ENCODE results near the gene DHX35.

The DHX35 gene

DNA sequence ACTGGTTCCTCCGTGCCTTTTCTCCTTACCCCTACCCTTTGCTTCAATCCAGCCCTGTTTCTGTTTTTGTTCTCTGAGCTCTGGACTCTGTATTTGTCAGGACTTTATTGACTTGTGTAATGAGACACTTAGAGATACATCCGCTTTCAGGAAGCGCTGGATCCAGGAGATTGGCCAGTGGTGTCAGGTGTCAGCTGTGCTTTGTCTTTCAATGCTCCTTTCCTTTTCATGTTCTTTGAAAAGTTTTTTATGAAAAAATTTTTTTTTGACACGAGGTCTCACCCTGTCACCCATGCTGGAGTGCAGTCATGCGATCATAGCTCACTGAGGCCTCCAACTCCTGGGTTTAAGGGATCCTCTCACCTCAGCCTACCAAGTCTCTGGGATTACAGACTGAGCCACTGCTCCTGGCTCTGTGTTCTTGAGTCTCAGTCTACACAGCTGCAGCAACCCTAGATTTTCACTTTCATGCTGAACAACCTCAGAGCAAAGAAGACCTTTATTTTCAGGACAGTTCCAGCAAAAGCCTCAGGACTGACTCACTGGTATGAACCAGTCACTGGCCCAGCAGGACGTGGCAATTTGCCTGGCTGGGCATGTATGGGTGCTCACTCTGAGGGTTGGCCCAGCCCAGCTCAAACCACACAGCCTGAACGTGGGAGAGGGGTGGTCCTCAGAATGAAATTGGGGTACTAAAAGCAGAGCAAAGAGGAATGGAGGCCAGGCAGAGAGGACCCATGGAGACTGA is 108.5 kb downstream of the DHX35 start:
- H3K4me3 ChIP-seq (ENCODE audit: low read length): no peak overlapping the region
- peaks cover 8% of the 10 kb centered on the region for H3K4me1 ChIP-seq (ENCODE audit: insufficient read depth, low read length)
- no peaks in the 10 kb centered on the region for H3K9me3 ChIP-seq (ENCODE audit: low read length)
- H3K27me3 ChIP-seq (ENCODE audit: insufficient read depth, low read length): peaks cover 8% of the 10 kb centered on the region
- H2AFZ ChIP-seq (ENCODE audit: low read depth, low read length): no peak overlapping the region
- no peaks in the 10 kb centered on the region for H3K36me3 ChIP-seq (ENCODE audit: insufficient read depth, low read length)

DNA sequence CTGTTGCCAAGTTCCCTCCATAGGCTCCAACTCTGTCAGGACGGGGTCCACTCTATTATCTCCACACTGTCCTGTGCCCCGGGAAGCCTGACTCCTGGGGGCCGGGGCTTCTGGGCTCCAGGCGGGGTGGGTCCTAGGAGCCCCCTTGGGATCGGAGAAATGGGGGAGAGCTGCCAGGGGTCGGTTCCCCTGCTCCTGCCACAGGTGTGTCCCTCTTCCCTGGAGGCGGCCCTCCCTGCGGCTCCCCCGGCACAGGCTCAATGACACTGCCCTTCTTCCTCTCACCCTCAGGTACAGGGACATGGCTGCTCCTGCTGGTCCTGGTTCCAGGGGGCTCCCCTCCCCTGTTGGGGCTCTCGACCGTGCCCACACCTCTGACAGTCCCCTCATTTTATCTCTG is 110.0 kb downstream of the DHX35 start:
- no peak overlapping the region for H3K4me3 ChIP-seq (ENCODE audit: low read length)
- no peak overlapping the region for H2AFZ ChIP-seq (ENCODE audit: low read depth, low read length)
- no peaks in the 10 kb centered on the region for H3K9me3 ChIP-seq (ENCODE audit: low read length)
- no peaks in the 10 kb centered on the region for H3K36me3 ChIP-seq (ENCODE audit: insufficient read depth, low read length)
- H3K27me3 ChIP-seq (ENCODE audit: insufficient read depth, low read length): peaks cover 8% of the 10 kb centered on the region
- H3K4me1 ChIP-seq (ENCODE audit: insufficient read depth, low read length): peaks cover under 1% of the 10 kb centered on the region

DNA sequence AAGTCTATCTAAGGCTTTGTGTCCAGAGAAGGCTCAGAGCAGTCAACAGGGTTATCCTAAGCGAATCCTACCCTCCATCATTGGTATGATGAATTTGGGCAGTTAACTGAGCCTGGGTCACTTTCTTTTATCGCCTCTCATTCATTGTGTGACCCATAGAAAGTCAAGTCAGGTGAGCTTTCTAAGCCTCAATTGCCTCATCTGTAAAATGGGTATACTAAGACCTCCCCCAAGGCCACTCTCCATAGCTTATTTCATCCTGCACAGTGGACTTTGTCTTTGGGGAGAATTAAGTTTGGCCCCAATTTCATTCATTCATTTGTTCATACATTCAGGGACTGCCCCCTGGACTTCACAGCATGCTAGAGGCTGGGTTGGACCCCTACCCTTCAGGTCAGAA is 110.5 kb downstream of the DHX35 start:
- Histone ChIP-seq H3K4me1 (ENCODE audit: insufficient read depth, low read length) (no peaks in the 10 kb centered on the region), H2AFZ (ENCODE audit: low read depth, low read length) (no peak overlapping the region)

DNA sequence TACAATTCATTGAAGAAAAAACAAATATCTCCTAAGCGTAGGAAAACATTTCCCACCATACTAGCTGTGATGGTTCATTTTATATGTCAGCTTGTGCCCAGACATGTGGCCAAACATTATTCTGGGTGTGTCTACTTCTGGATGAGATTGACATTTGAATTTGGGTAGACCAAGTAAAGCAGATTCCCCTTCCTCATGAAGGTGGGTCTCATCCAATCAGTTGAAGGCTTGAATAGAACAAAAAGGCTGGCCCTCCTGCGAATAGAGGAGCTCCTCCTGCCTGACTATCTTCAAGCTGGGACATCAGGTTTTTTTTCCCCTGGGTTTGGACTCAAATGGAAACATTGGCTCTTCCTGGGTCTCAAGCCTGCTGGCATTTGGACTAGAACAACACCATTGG is 113.6 kb downstream of the DHX35 start:
- H3K4me3 ChIP-seq (ENCODE audit: low read length): no peak overlapping the region
- H3K9me3 ChIP-seq (ENCODE audit: low read length): no peaks in the 10 kb centered on the region
- no peaks in the 10 kb centered on the region for H3K36me3 ChIP-seq (ENCODE audit: insufficient read depth, low read length)
- H2AFZ ChIP-seq (ENCODE audit: low read depth, low read length): no peak overlapping the region
- H3K27me3 ChIP-seq (ENCODE audit: insufficient read depth, low read length): peaks cover 11% of the 10 kb centered on the region
- no peaks in the 10 kb centered on the region for H3K4me1 ChIP-seq (ENCODE audit: insufficient read depth, low read length)

More for the DNA sequence above, 110.5 kb downstream of the DHX35 start:
- H3K27me3 ChIP-seq (ENCODE audit: insufficient read depth, low read length): peaks cover 8% of the 10 kb centered on the region
- H3K9me3 ChIP-seq (ENCODE audit: low read length): no peaks in the 10 kb centered on the region
- H3K4me3 ChIP-seq (ENCODE audit: low read length): no peak overlapping the region
- H3K36me3 ChIP-seq (ENCODE audit: insufficient read depth, low read length): no peaks in the 10 kb centered on the region

- Histone ChIP-seq H3K36me3 (ENCODE audit: insufficient read depth, low read length) (no peaks in the 10 kb centered on the region), H2AFZ (ENCODE audit: low read depth, low read length) (no peak overlapping the region), H3K9me3 (ENCODE audit: low read length) (no peaks in the 10 kb centered on the region)
These were observed 114.8 kb downstream of the DHX35 start for GRCh38 chr20:39076958-39077357.

DNA sequence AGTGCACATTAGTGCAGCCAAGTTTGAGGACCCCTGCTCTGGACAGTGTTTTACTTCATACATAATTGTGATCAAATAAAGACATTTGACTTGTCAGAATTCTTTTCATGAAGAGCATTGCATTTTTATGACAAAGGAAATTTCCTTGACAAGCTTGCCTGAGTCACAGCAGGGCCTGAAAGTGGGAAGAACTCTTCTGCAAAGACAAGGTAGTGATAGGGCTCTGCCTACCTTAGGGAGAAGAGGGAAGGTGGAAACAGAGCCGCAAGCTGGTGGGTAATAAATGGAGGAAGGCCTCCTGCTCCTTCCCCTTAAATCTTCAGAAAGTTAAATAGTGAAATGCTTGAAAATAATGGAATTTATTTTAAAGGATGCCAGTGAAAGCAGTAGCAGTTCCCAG is 118.2 kb downstream of the DHX35 start:
- Histone ChIP-seq H3K27me3 (ENCODE audit: insufficient read depth, low read length) (peaks cover 9% of the 10 kb centered on the region), H3K9me3 (ENCODE audit: low read length) (no peaks in the 10 kb centered on the region), H3K4me3 (ENCODE audit: low read length) (no peak overlapping the region), H3K4me1 (ENCODE audit: insufficient read depth, low read length) (no peaks in the 10 kb centered on the region), H3K36me3 (ENCODE audit: insufficient read depth, low read length) (no peaks in the 10 kb centered on the region), H2AFZ (ENCODE audit: low read depth, low read length) (no peak overlapping the region)

More at GRCh38 chr20:39076958-39077357, 114.8 kb downstream of the DHX35 start:
- Histone ChIP-seq H3K27me3 (ENCODE audit: insufficient read depth, low read length) (peaks cover 11% of the 10 kb centered on the region), H3K4me3 (ENCODE audit: low read length) (no peak overlapping the region), H3K4me1 (ENCODE audit: insufficient read depth, low read length) (no peaks in the 10 kb centered on the region)

DNA sequence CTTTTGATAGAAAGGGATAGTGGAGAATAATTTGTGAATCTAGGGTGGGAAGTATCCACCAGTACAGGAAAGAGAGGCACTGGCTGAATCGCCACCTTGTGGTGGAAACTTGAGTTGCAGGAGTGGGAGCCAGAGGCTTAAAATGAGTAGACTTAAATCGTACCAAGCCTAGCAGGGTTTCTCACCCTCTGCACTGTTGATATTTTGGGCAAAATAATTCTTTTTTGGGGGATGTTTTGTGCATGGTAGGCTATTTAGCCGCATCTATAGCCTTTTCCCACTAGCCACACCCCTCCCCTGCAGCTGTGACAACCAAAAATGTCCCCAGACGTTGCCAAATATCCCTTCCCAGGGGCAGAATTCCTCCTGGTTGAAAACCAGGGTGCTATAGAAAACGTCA is 119.1 kb downstream of the DHX35 start:
- H3K27me3 ChIP-seq (ENCODE audit: insufficient read depth, low read length): peaks cover 9% of the 10 kb centered on the region
- no peak overlapping the region for H2AFZ ChIP-seq (ENCODE audit: low read depth, low read length)
- no peaks in the 10 kb centered on the region for H3K9me3 ChIP-seq (ENCODE audit: low read length)
- no peaks in the 10 kb centered on the region for H3K36me3 ChIP-seq (ENCODE audit: insufficient read depth, low read length)
- H3K4me1 ChIP-seq (ENCODE audit: insufficient read depth, low read length): no peaks in the 10 kb centered on the region
- H3K4me3 ChIP-seq (ENCODE audit: low read length): no peak overlapping the region

DNA sequence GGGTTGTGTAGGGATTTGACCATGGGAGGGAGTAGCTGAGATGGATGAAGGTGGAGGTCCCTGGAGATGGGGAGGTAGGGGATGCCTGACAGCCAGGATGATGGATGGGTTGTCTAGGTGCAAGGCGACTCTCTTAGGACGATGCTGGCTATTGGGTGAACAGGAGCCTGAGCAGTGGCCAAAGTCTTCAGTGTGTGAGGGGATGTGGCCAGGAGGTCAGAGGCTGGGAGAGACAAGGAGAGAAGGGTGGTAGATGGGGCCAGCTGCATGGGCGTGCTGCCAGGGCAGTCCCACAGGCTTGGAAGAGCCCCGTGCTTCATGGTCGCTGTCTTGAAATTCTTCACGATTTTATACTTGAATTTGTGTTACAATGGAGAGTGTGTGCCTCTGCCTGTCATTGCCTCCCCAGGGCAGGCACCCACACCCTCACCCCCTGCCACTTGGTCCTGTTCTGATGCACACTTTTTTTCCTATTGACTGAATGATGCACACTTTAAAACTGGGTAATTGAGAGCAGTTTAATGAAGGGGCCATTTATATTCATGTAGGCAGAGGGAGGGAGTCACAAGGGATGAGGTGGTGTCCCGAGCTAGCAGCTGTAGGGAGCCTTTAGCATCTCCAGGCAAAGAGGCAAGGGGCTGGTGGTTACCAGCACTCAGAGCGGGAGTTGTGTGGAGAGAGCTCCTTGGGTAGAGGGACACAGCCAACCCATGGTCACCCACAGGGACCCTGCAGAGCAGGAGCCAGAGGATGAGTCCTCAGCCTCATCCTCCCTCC is 120.7 kb downstream of the DHX35 start:
- Histone ChIP-seq H3K4me1 (ENCODE audit: insufficient read depth, low read length) (no peaks in the 10 kb centered on the region), H3K36me3 (ENCODE audit: insufficient read depth, low read length) (no peaks in the 10 kb centered on the region), H3K9me3 (ENCODE audit: low read length) (no peaks in the 10 kb centered on the region), H2AFZ (ENCODE audit: low read depth, low read length) (no peak overlapping the region), H3K4me3 (ENCODE audit: low read length) (no peak overlapping the region), H3K27me3 (ENCODE audit: insufficient read depth, low read length) (peaks cover 9% of the 10 kb centered on the region)

- Histone ChIP-seq H3K4me1 (ENCODE audit: insufficient read depth, low read length) (no peaks in the 10 kb centered on the region), H3K27me3 (ENCODE audit: insufficient read depth, low read length) (peaks cover 9% of the 10 kb centered on the region), H2AFZ (ENCODE audit: low read depth, low read length) (no peak overlapping the region), H3K9me3 (ENCODE audit: low read length) (no peaks in the 10 kb centered on the region), H3K36me3 (ENCODE audit: insufficient read depth, low read length) (no peaks in the 10 kb centered on the region), H3K4me3 (ENCODE audit: low read length) (no peak overlapping the region)
These were observed 121.6 kb downstream of the DHX35 start for GRCh38 chr20:39083761-39084160.

- Histone ChIP-seq H3K36me3 (ENCODE audit: insufficient read depth, low read length) (no peaks in the 10 kb centered on the region), H3K4me3 (ENCODE audit: low read length) (no peak overlapping the region), H2AFZ (ENCODE audit: low read depth, low read length) (no peak overlapping the region), H3K4me1 (ENCODE audit: insufficient read depth, low read length) (no peaks in the 10 kb centered on the region), H3K9me3 (ENCODE audit: low read length) (no peaks in the 10 kb centered on the region), H3K27me3 (ENCODE audit: insufficient read depth, low read length) (no peaks in the 10 kb centered on the region)
These were observed 126.9 kb downstream of the DHX35 start for GRCh38 chr20:39089029-39089428.
